T-cell (primary cell): ENCODE data around the gene ITPR1. TPM values are rescaled to one million over a fixed set of nuclear protein-coding genes. Genes with fewer than 3 reads are reported as not detected.

Experiments
- ATAC-seq, 4 experiments: fragments of 200-7000 bp in 3 of 4; fragments of 150-1000 bp in 1 of 4; cut with Tn5 transposase; replicated peaks in 1 of 4; 1 replicate in 3 of 4; 2 replicates in 1 of 4; pipeline ENCODE4 v1.10.0; 2021; ENCODE audit warnings: moderate library complexity in 3 of 4, mild to moderate bottlenecking in 2 of 4, moderate number of reproducible peaks in 1 of 4
- CTCF ChIA-PET, 2 donors: fragments of 300-600 bp; sonication (Branson Sonifier 250); formaldehyde crosslinking; loops; one replicate each; lab custom pipeline; 2022; ENCODE audit warnings: antibody characterized with exemption in 2 of 2; lab: Charles Lee
- POLR2A ChIA-PET, 2 donors: fragments of 300-600 bp; sonication (Branson Sonifier 250); formaldehyde crosslinking; loops; one replicate each; lab custom pipeline; 2022; ENCODE audit warnings: antibody characterized with exemption in 2 of 2; lab: Charles Lee
- DNase-seq, 35 experiments: peaks; one replicate each; pipeline versions ENCODE4 v3.0.0 to v3.0.0-alpha.2; 2013 to 2023
- H3K27ac ChIP-seq: one replicate; pipeline ENCODE4 v1.5.1; 2013; ENCODE audit warnings: low read length
- H3K27me3 ChIP-seq, 2 experiments: replicated peaks in 1 of 2; 1 replicate in 1 of 2; 2 replicates in 1 of 2; pipeline versions ENCODE4 v1.6.1 to v1.7.0; 2013; ENCODE audit warnings: low read length in 1 of 2, mixed read lengths in 1 of 2; ENCODE audit not compliant: control insufficient read depth in 2 of 2, insufficient read depth in 2 of 2; ENCODE audit errors: extremely low read depth in 1 of 2
- H3K36me3 ChIP-seq, 2 donors: 1 replicate in 1 of 2; 2 replicates in 1 of 2; pipeline versions ENCODE4 v1.6.1 to v1.7.0; 2013; ENCODE audit warnings: low read length in 1 of 2; ENCODE audit not compliant: control insufficient read depth in 2 of 2, insufficient read depth in 1 of 2; ENCODE audit errors: extremely low read depth in 1 of 2
- H3K4me1 ChIP-seq, 2 experiments: 1 replicate in 1 of 2; 2 replicates in 1 of 2; pipeline versions ENCODE4 v1.6.1 to v1.7.0; 2013; ENCODE audit warnings: low read length in 2 of 2, mixed read lengths in 1 of 2; ENCODE audit not compliant: insufficient read depth in 2 of 2, control insufficient read depth in 1 of 2; ENCODE audit errors: extremely low read depth in 1 of 2
- H3K4me3 ChIP-seq, 2 donors: 1 replicate in 1 of 2; 2 replicates in 1 of 2; pipeline versions ENCODE4 v1.5.1 to v1.7.0; 2013; ENCODE audit warnings: mild to moderate bottlenecking in 2 of 2, low read length in 1 of 2, moderate library complexity in 1 of 2; ENCODE audit not compliant: control insufficient read depth in 1 of 2; ENCODE audit errors: extremely low read depth in 1 of 2
- H3K9me3 ChIP-seq: 2 replicates; pipeline ENCODE4 v1.7.0; 2013
- H3K27ac Mint-ChIP-seq, 2 donors: one replicate each; pipeline ENCODE4 v1.8.0; 2020 to 2021; ENCODE audit warnings: mild to moderate bottlenecking in 2 of 2, mixed read lengths in 2 of 2
- H3K27me3 Mint-ChIP-seq, 2 donors: one replicate each; pipeline ENCODE4 v1.8.0; 2021 to 2022; ENCODE audit warnings: mixed read lengths in 2 of 2
- H3K36me3 Mint-ChIP-seq: one replicate; pipeline ENCODE4 v1.8.0; 2021; ENCODE audit warnings: mixed read lengths
- H3K4me1 Mint-ChIP-seq, 3 donors: one replicate each; pipeline ENCODE4 v1.8.0; 2020 to 2022; ENCODE audit warnings: mixed read lengths in 3 of 3, mild to moderate bottlenecking in 1 of 3
- H3K4me3 Mint-ChIP-seq, 3 donors: one replicate each; pipeline ENCODE4 v1.8.0; 2020 to 2022; ENCODE audit warnings: mild to moderate bottlenecking in 3 of 3, mixed read lengths in 3 of 3, moderate library complexity in 3 of 3
- H3K9me3 Mint-ChIP-seq, 3 donors: one replicate each; pipeline ENCODE4 v1.8.0; 2020 to 2022; ENCODE audit warnings: mixed read lengths in 3 of 3
- WGBS: methylation state at CpG from one replicate; pipeline ENCODE4 v1.1.5; 2013; ENCODE audit warnings: missing lambda C conversion rate; ENCODE audit not compliant: insufficient coverage; 5-methylcytosine and 5-hydroxymethylcytosine counted together
- total RNA-seq, 35 experiments: library from RNA in 6 of 35; stranded (reverse) in 6 of 35; fragments of 120-200 nt in 1 of 35; gene quantifications; one replicate each; pipeline versions ENCODE4 v1.2.1 to v1.2.4 and lab custom pipeline; 2013 to 2026

ITPR1 gene
- total RNA-seq, 5 donors from 2014 or later (not counting 1 experiment from before 2014, with no cell fraction given) = 53.8 to 105 (median 73.1) TPM

DNA sequence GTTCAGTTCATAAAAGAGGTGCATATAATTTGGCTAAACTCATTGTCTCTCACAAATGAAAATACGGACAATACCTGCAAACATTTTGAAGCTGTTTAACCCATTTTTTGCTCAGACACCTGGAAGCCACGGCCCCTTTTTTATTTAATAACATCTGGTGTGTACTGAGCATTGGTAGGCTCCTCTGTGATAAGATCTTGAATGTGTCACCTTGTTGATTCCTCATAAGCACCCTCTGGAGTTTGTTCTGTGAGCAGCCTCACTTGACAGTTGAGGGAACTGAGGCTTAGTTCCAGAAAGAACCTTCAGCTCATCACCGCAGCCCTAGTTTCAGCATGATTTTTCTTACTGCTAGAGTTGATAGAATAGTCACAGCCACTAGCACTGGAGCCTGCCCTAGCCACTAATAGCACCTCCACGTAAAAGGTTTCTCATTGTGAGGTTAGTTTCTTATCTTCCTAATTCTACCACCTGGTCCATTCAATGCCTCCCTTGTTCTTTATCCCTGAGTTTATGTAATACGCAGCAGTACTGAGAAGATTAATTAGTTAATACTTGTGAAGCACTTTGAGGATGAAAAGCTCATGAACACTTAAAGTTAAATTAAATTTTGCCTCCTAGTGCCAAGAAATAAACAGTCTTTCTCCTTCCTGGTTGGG, 71.9 kb downstream of the ITPR1 start:
- H3K27me3 ChIP-seq = no peaks in the 10 kb centered on the region
- H3K4me3 Mint-ChIP-seq = no peak overlapping the region
- peaks cover 14 to 37% (median 14%) of the 10 kb centered on the region in 3 donors for H3K4me1 Mint-ChIP-seq
- no peak for ATAC-seq
- ChIA-PET POLR2A (no interaction called here), CTCF (interaction anchor here in 1 of 2 donors (2.1 kb wide), 1 partner anchor 214 kb away, joined by 5 read pairs; no protein-coding TSS in a partner anchor)
- 67% methylated on average over 1 of the region's 5 CpGs for WGBS
- H3K4me3 ChIP-seq = no peak overlapping the region
- H3K36me3 Mint-ChIP-seq = peaks cover 10% of the 10 kb centered on the region
- no peaks in the 10 kb centered on the region for H3K27me3 Mint-ChIP-seq
- no peaks in the 10 kb centered on the region for H3K4me1 ChIP-seq
- no peak overlapping the region for H3K27ac ChIP-seq
- no peak for DNase-seq
- no peaks in the 10 kb centered on the region for H3K9me3 Mint-ChIP-seq
- no peak overlapping the region for H3K27ac Mint-ChIP-seq
- no peaks in the 10 kb centered on the region for H3K36me3 ChIP-seq
- H3K9me3 ChIP-seq = no peaks in the 10 kb centered on the region

DNA sequence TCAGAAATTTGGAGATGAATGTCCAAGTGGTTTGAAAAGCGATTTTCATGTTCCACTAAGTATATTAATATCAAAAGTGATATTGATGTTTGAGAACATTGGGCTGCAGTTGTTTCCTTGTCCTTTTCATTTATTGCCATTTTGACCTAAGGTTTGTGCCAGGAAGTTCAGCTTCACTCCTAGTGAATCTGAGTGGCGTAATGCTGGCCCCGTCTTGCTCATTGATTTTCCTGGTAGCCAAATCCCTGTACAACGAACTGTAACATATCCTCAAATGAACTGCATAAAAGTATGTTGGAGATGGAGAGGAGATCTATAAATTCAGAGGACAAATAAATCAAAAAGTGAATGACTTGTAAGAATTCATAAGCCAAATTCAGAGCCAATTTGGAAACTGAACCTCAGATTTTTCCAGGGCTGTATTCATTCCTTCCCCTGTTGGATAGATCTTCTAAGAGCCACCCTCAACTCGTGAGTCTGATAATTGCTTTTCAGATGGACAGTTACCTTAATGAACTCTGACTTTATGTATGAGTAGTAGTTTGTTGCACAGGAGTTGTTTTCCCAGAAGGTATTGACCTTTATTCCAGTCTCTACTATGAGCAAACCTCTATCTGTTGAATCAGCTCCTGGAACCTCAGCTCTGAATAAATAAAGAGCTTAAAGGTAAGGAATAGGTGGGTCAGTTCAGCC, 72.8 kb downstream of the ITPR1 start:
- ChIA-PET CTCF (interaction anchor here in 1 of 2 donors (2.1 kb wide), 1 partner anchor 215 kb away, joined by 5 read pairs; no protein-coding TSS in a partner anchor), POLR2A (interaction anchor here in 1 of 2 donors (0.7 kb wide), 1 partner anchor 721 kb away, joined by 4 read pairs; no protein-coding TSS in a partner anchor)
- H3K27ac Mint-ChIP-seq = no peak overlapping the region
- Histone ChIP-seq H3K4me1 (no peaks in the 10 kb centered on the region), H3K27ac (no peak overlapping the region), H3K4me3 (no peak overlapping the region), H3K27me3 (no peaks in the 10 kb centered on the region), H3K36me3 (no peaks in the 10 kb centered on the region), H3K9me3 (no peaks in the 10 kb centered on the region)
- peaks cover 7% of the 10 kb centered on the region for H3K36me3 Mint-ChIP-seq
- H3K27me3 Mint-ChIP-seq = no peaks in the 10 kb centered on the region
- DNase-seq (no peak), ATAC-seq (no peak)
- H3K9me3 Mint-ChIP-seq = no peaks in the 10 kb centered on the region
- no peak overlapping the region for H3K4me3 Mint-ChIP-seq
- peaks cover 14 to 36% (median 17%) of the 10 kb centered on the region in 3 donors for H3K4me1 Mint-ChIP-seq
- WGBS = no CpG with 5 or more reads among the region's 5 CpGs

DNA sequence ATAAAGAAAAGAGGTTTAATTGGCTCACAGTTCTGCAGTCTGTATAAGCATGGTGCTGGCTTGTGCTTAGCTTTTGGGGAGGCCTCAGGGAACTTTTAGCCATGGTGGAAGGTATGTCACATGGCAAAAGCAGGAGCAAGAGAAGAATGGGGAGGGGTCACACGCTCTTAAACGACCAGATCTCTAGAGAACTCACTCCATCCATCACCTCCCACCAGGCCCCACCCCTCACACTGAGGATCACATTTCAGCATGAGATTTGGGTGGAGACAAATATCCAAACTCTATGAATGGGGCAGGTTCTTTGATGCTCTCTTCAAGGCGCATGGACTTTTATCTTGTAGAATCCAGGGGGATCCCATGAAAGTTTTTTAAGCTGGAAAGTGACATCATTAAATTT, 75.7 kb downstream of the ITPR1 start:
- no peaks in the 10 kb centered on the region for H3K27me3 Mint-ChIP-seq
- WGBS = no CpG with 5 or more reads among the region's 3 CpGs
- Histone ChIP-seq H3K4me3 (no peak overlapping the region), H3K27me3 (no peaks in the 10 kb centered on the region), H3K36me3 (no peaks in the 10 kb centered on the region), H3K9me3 (no peaks in the 10 kb centered on the region), H3K27ac (no peak overlapping the region), H3K4me1 (no peaks in the 10 kb centered on the region)
- no peaks in the 10 kb centered on the region for H3K36me3 Mint-ChIP-seq
- H3K4me1 Mint-ChIP-seq = peaks cover 11 to 30% (median 22%) of the 10 kb centered on the region in 3 donors
- CTCF ChIA-PET = no interaction called here
- no peak for ATAC-seq
- H3K4me3 Mint-ChIP-seq = no peak overlapping the region
- DNase-seq = no peak
- POLR2A ChIA-PET = no interaction called here
- H3K9me3 Mint-ChIP-seq = no peaks in the 10 kb centered on the region
- no peak overlapping the region for H3K27ac Mint-ChIP-seq

GRCh38 chr3:4570840-4571621, 77.9 kb downstream of the ITPR1 start:
- ChIA-PET POLR2A (no interaction called here), CTCF (interaction anchor here (0.9 to 1.5 kb wide), 4 partner anchors 49 to 220 kb away, joined by 3 to 4 read pairs (median 3); no protein-coding TSS in a partner anchor)
- Mint-ChIP-seq H3K4me3 (no peak overlapping the region), H3K27me3 (no peaks in the 10 kb centered on the region), H3K27ac (peak overlapping the region in 1 of 2 donors; percentile 4), H3K4me1 (peaks cover 18 to 36% (median 26%) of the 10 kb centered on the region in 3 donors), H3K36me3 (no peaks in the 10 kb centered on the region), H3K9me3 (no peaks in the 10 kb centered on the region)
- Histone ChIP-seq H3K27ac (no peak overlapping the region), H3K4me3 (no peak overlapping the region), H3K4me1 (no peaks in the 10 kb centered on the region), H3K9me3 (no peaks in the 10 kb centered on the region), H3K27me3 (no peaks in the 10 kb centered on the region), H3K36me3 (no peaks in the 10 kb centered on the region)
- ATAC-seq (no peak), DNase-seq (peak in 1 of 35 experiments; percentile 4)
- WGBS = 78% methylated on average over 4 of the region's 7 CpGs

GRCh38 chr3:4571690-4572334, 78.7 kb downstream of the ITPR1 start:
- Mint-ChIP-seq H3K36me3 (no peaks in the 10 kb centered on the region), H3K4me3 (no peak overlapping the region), H3K27me3 (no peaks in the 10 kb centered on the region), H3K9me3 (no peaks in the 10 kb centered on the region), H3K4me1 (peaks cover 16 to 41% (median 29%) of the 10 kb centered on the region in 3 donors), H3K27ac (no peak overlapping the region)
- Histone ChIP-seq H3K27ac (no peak overlapping the region), H3K4me3 (no peak overlapping the region), H3K4me1 (no peaks in the 10 kb centered on the region), H3K27me3 (no peaks in the 10 kb centered on the region), H3K36me3 (no peaks in the 10 kb centered on the region), H3K9me3 (no peaks in the 10 kb centered on the region)
- ChIA-PET POLR2A (no interaction called here), CTCF (interaction anchor here (0.9 to 1.5 kb wide), 3 partner anchors 50 to 219 kb away, joined by 3 to 4 read pairs (median 3); no protein-coding TSS in a partner anchor)
- 100% methylated on average over 1 of the region's 1 CpG for WGBS
- ATAC-seq = peak in 1 of 4 experiments; percentile 49
- DNase-seq = peak in 1 of 35 experiments; percentile 38
